ENCODE measurements around the gene PCCA. TPM values are rescaled to one million over a fixed set of nuclear protein-coding genes. Genes with fewer than 3 reads are reported as not detected.
A peak's percentile ranks its signal among the peaks of the same experiment; 100 is the strongest.

PCCA gene
- total and polyA plus RNA-seq, 2 donors (not counting 1 experiment from before 2014, with no cell fraction given) = 11.2 to 73.0 TPM

- Histone ChIP-seq H3K4me3 (replicated peaks in 1 of 4; ENCODE audit: control extremely low read depth in 1 of 4, insufficient read depth in 1 of 4, low read depth in 3 of 4, low read length in 4 of 4) (no peak overlapping the region), H3K9me3 (ENCODE audit: control insufficient read depth, insufficient read depth, low read depth, low read length) (no peaks in the 10 kb centered on the region)
These were observed 86.3 kb downstream of the PCCA start for GRCh38 chr13:100175078-100175802.

GRCh38 chr13:100175803-100176182, 86.9 kb downstream of the PCCA start:
- Histone ChIP-seq H3K4me1 (ENCODE audit: control insufficient read depth, extremely low read depth, insufficient read depth, low read length) (peaks cover 3% of the 10 kb centered on the region), H2AFZ (ENCODE audit: low read length) (no peak overlapping the region), H3K79me2 (ENCODE audit: control insufficient read depth, insufficient read depth, low read length) (no peaks in the 10 kb centered on the region), H3K9ac (ENCODE audit: insufficient read depth, low read length) (no peak overlapping the region), H3K9me3 (ENCODE audit: control insufficient read depth, insufficient read depth, low read depth, low read length) (no peaks in the 10 kb centered on the region), H3K27ac (ENCODE audit: insufficient read depth, low read length) (no peak overlapping the region), H4K20me1 (ENCODE audit: control insufficient read depth, extremely low read depth, insufficient read depth, low read length) (no peaks in the 10 kb centered on the region), H3K27me3 (ENCODE audit: control insufficient read depth, insufficient read depth, low read length) (no peaks in the 10 kb centered on the region), H3K36me3 (ENCODE audit: control insufficient read depth, insufficient read depth, low read length) (no peaks in the 10 kb centered on the region), H3K4me2 (ENCODE audit: extremely low read depth, insufficient read depth, low read length) (no peak overlapping the region), H3K4me3 (replicated peaks in 1 of 4; ENCODE audit: control extremely low read depth in 1 of 4, insufficient read depth in 1 of 4, low read depth in 3 of 4, low read length in 4 of 4) (no peak overlapping the region)
- DNase-seq (ENCODE audit: low read depth in 2 of 2) = no peak
- TF ChIP-seq EZH2 (IDR thresholded peaks at IDR 0.05; ENCODE audit: low read length, missing control alignments) (no peak), CTCF (conservative IDR thresholded peaks at IDR 0.05 in 1 of 2, IDR thresholded peaks at IDR 0.05 in 1 of 2; ENCODE audit: low read depth in 1 of 2, low read length in 2 of 2) (no peak)

More at GRCh38 chr13:100175078-100175802, 86.3 kb downstream of the PCCA start:
- Histone ChIP-seq H3K9ac (ENCODE audit: insufficient read depth, low read length) (no peak overlapping the region), H3K27me3 (ENCODE audit: control insufficient read depth, insufficient read depth, low read length) (no peaks in the 10 kb centered on the region), H2AFZ (ENCODE audit: low read length) (no peak overlapping the region), H3K27ac (ENCODE audit: insufficient read depth, low read length) (no peak overlapping the region), H3K36me3 (ENCODE audit: control insufficient read depth, insufficient read depth, low read length) (no peaks in the 10 kb centered on the region), H3K4me2 (ENCODE audit: extremely low read depth, insufficient read depth, low read length) (no peak overlapping the region), H4K20me1 (ENCODE audit: control insufficient read depth, extremely low read depth, insufficient read depth, low read length) (no peaks in the 10 kb centered on the region), H3K79me2 (ENCODE audit: control insufficient read depth, insufficient read depth, low read length) (no peaks in the 10 kb centered on the region), H3K4me1 (ENCODE audit: control insufficient read depth, extremely low read depth, insufficient read depth, low read length) (peaks cover 3% of the 10 kb centered on the region)
- no peak for DNase-seq (ENCODE audit: low read depth in 2 of 2)
- no peak for TF ChIP-seq CTCF (conservative IDR thresholded peaks at IDR 0.05 in 1 of 2, IDR thresholded peaks at IDR 0.05 in 1 of 2; ENCODE audit: low read depth in 1 of 2, low read length in 2 of 2)
- TF ChIP-seq EZH2 (IDR thresholded peaks at IDR 0.05; ENCODE audit: low read length, missing control alignments) = no peak

- H4K20me1 ChIP-seq (ENCODE audit: control insufficient read depth, extremely low read depth, insufficient read depth, low read length) = no peaks in the 10 kb centered on the region
- H3K4me2 ChIP-seq (ENCODE audit: extremely low read depth, insufficient read depth, low read length) = no peak overlapping the region
- DNase-seq (ENCODE audit: low read depth in 2 of 2) = peak; percentile 56 to 67
- no peak overlapping the region for H3K27ac ChIP-seq (ENCODE audit: insufficient read depth, low read length)
- H3K27me3 ChIP-seq (ENCODE audit: control insufficient read depth, insufficient read depth, low read length) = no peaks in the 10 kb centered on the region
- no peak overlapping the region for H3K9ac ChIP-seq (ENCODE audit: insufficient read depth, low read length)
- peaks cover 3% of the 10 kb centered on the region for H3K4me1 ChIP-seq (ENCODE audit: control insufficient read depth, extremely low read depth, insufficient read depth, low read length)
- H3K9me3 ChIP-seq (ENCODE audit: control insufficient read depth, insufficient read depth, low read depth, low read length) = no peaks in the 10 kb centered on the region
- no peak overlapping the region for H2AFZ ChIP-seq (ENCODE audit: low read length)
- TF ChIP-seq CTCF (conservative IDR thresholded peaks at IDR 0.05 in 1 of 2, IDR thresholded peaks at IDR 0.05 in 1 of 2; ENCODE audit: low read depth in 1 of 2, low read length in 2 of 2) (no peak), EZH2 (IDR thresholded peaks at IDR 0.05; ENCODE audit: low read length, missing control alignments) (no peak)
- H3K79me2 ChIP-seq (ENCODE audit: control insufficient read depth, insufficient read depth, low read length) = no peaks in the 10 kb centered on the region
- H3K36me3 ChIP-seq (ENCODE audit: control insufficient read depth, insufficient read depth, low read length) = no peaks in the 10 kb centered on the region
- H3K4me3 ChIP-seq (replicated peaks in 1 of 4; ENCODE audit: control extremely low read depth in 1 of 4, insufficient read depth in 1 of 4, low read depth in 3 of 4, low read length in 4 of 4) = no peak overlapping the region
These were observed 88.0 kb downstream of the PCCA start for GRCh38 chr13:100176801-100177400.
